Panc1 (cell line): ENCODE measurements around the gene PIN1. TPM values are rescaled to one million over a fixed set of nuclear protein-coding genes. Genes with fewer than 3 reads are reported as not detected.

Experiments used
- ATAC-seq: fragments of 200-7000 bp; cut with Tn5 transposase; 2 replicates; pipeline ENCODE4 v1.9.1; 2020; ENCODE audit warnings: mild to moderate bottlenecking, moderate library complexity
- BruUV-seq: library from RNA; stranded (reverse); fragments of 400-500 nt; replicated peaks from 2 replicates; lab custom pipeline; 2021; lab: Mats Ljungman, UMichigan
- CTCF ChIA-PET: fragments of 300-600 bp; sonication (Branson Sonifier 250); formaldehyde crosslinking; loops from one replicate; lab custom pipeline; 2022; ENCODE audit warnings: antibody characterized with exemption; lab: Charles Lee
- POLR2A ChIA-PET: fragments of 300-600 bp; sonication (Branson Sonifier 250); formaldehyde crosslinking; loops from one replicate; lab custom pipeline; 2022; ENCODE audit warnings: antibody characterized with exemption; lab: Charles Lee
- DNase-seq: peaks from one replicate; pipeline ENCODE4 v3.0.0-alpha.2; 2010; ENCODE audit warnings: low read depth, low spot score
- H3K27ac ChIP-seq: 2 replicates; pipeline ENCODE4 v1.5.1; 2011; ENCODE audit warnings: mild to moderate bottlenecking, low read length, inconsistent platforms
- H3K27me3 ChIP-seq: fragments of 200-500 bp; sonication (Bioruptor generic); 2 replicates; pipeline ENCODE4 v1.6.0; 2014; ENCODE audit warnings: low read length, inconsistent platforms; ENCODE audit not compliant: control insufficient read depth, insufficient read depth
- H3K36me3 ChIP-seq: fragments of 200-500 bp; sonication (Bioruptor generic); 2 replicates; pipeline ENCODE4 v1.5.1; 2014; ENCODE audit warnings: inconsistent platforms, mild to moderate bottlenecking, low read length, moderate library complexity; ENCODE audit not compliant: control insufficient read depth, insufficient read depth
- H3K4me1 ChIP-seq: 2 replicates; pipeline ENCODE4 v1.5.1; 2011; ENCODE audit warnings: inconsistent platforms, mild to moderate bottlenecking, low read length, moderate library complexity; ENCODE audit not compliant: control insufficient read depth, insufficient read depth
- H3K4me3 ChIP-seq, 2 experiments: 2 replicates each; pipeline ENCODE4 v1.5.1; 2011 to 2012; ENCODE audit warnings: low read depth in 2 of 2, low read length in 2 of 2, mild to moderate bottlenecking in 2 of 2, inconsistent platforms in 1 of 2, moderate library complexity in 1 of 2
- H3K9me3 ChIP-seq: fragments of 200-500 bp; sonication (Bioruptor generic); 2 replicates; pipeline ENCODE4 v1.5.1; 2014; ENCODE audit warnings: low read depth, mild to moderate bottlenecking, inconsistent platforms, low read length, moderate library complexity; ENCODE audit not compliant: control insufficient read depth, insufficient read depth
- POLR2AphosphoS5 ChIP-seq: IDR thresholded peaks from 2 replicates; pipeline ENCODE4 v1.6.1; 2012; ENCODE audit warnings: mild to moderate bottlenecking, low read depth, low read length, moderate library complexity
- SIN3A ChIP-seq: IDR thresholded peaks from 2 replicates; pipeline ENCODE4 v1.6.1; 2012; ENCODE audit warnings: low read depth, mild to moderate bottlenecking, low read length, moderate library complexity, borderline replicate concordance; ENCODE audit not compliant: insufficient read depth
- TCF7L2 ChIP-seq: IDR thresholded peaks from 2 replicates; pipeline ENCODE4 v1.6.1; 2011; ENCODE audit warnings: mild to moderate bottlenecking, low read depth, low read length, inconsistent platforms
- in situ Hi-C: cut with HindIII; loops from 2 replicates; pipeline ENCODE4 v1.10.0; 2016; ENCODE audit warnings: low sequenced_read_pairs, low pct_unique_long_range_greater_than_20kb
- intact Hi-C: fragments of 100-400 bp; cut with micrococcal nuclease; formaldehyde crosslinking; loops from one replicate; pipeline ENCODE4 v1.10.0; 2022; ENCODE audit not compliant: unreplicated experiment
- total RNA-seq: library from RNA; stranded (reverse); gene quantifications from one replicate; pipeline ENCODE4 v1.2.1, GENCODE V29; 2021; ENCODE audit not compliant: unreplicated experiment
- TF ChIP-seq, protein P1 (sequence below), 2 experiments: IDR thresholded peaks; 2 replicates each; pipeline ENCODE4 v1.6.1; 2011 to 2012; ENCODE audit warnings: low read depth in 2 of 2, control low read depth in 1 of 2, low read length in 1 of 2, mild to moderate bottlenecking in 1 of 2, moderate library complexity in 1 of 2; ENCODE audit not compliant: insufficient read depth in 1 of 2
- TF ChIP-seq, protein P2 (sequence below): fragments of 450-650 bp; IDR thresholded peaks from 2 replicates; pipeline ENCODE4 v1.5.1; 2017; ENCODE audit warnings: mild to moderate bottlenecking

The PIN1 gene
- total RNA-seq, 1 experiment from 2014 or later, result 102 TPM

DNA sequence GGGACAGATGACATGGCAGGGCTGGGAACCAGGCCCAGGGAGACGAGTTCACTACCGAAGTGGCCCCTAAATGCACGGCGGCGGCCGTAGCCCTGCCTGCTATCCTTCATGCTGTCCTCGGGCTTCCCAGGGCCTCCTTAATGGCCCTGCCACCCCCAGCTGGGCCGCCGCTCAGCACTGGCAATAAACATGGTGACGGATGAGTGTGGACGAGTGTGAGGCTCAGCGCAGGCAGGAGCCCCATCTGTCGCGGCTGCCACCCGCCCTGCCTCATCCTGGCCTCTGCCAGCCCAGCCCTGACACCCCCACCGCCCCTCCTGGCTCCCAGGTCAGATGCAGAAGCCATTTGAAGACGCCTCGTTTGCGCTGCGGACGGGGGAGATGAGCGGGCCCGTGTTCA, 13.6 kb downstream of the PIN1 start:
- no peak for ATAC-seq
- TF ChIP-seq TCF7L2 (no peak), SIN3A (no peak), POLR2AphosphoS5 (no peak)
- TF ChIP-seq, protein P1, sequence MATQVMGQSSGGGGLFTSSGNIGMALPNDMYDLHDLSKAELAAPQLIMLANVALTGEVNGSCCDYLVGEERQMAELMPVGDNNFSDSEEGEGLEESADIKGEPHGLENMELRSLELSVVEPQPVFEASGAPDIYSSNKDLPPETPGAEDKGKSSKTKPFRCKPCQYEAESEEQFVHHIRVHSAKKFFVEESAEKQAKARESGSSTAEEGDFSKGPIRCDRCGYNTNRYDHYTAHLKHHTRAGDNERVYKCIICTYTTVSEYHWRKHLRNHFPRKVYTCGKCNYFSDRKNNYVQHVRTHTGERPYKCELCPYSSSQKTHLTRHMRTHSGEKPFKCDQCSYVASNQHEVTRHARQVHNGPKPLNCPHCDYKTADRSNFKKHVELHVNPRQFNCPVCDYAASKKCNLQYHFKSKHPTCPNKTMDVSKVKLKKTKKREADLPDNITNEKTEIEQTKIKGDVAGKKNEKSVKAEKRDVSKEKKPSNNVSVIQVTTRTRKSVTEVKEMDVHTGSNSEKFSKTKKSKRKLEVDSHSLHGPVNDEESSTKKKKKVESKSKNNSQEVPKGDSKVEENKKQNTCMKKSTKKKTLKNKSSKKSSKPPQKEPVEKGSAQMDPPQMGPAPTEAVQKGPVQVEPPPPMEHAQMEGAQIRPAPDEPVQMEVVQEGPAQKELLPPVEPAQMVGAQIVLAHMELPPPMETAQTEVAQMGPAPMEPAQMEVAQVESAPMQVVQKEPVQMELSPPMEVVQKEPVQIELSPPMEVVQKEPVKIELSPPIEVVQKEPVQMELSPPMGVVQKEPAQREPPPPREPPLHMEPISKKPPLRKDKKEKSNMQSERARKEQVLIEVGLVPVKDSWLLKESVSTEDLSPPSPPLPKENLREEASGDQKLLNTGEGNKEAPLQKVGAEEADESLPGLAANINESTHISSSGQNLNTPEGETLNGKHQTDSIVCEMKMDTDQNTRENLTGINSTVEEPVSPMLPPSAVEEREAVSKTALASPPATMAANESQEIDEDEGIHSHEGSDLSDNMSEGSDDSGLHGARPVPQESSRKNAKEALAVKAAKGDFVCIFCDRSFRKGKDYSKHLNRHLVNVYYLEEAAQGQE (IDR thresholded peaks at IDR 0.05; ENCODE audit: insufficient read depth in 1 of 2, low read depth in 2 of 2, low read length in 1 of 2), result no peak
- TF ChIP-seq, protein P2, sequence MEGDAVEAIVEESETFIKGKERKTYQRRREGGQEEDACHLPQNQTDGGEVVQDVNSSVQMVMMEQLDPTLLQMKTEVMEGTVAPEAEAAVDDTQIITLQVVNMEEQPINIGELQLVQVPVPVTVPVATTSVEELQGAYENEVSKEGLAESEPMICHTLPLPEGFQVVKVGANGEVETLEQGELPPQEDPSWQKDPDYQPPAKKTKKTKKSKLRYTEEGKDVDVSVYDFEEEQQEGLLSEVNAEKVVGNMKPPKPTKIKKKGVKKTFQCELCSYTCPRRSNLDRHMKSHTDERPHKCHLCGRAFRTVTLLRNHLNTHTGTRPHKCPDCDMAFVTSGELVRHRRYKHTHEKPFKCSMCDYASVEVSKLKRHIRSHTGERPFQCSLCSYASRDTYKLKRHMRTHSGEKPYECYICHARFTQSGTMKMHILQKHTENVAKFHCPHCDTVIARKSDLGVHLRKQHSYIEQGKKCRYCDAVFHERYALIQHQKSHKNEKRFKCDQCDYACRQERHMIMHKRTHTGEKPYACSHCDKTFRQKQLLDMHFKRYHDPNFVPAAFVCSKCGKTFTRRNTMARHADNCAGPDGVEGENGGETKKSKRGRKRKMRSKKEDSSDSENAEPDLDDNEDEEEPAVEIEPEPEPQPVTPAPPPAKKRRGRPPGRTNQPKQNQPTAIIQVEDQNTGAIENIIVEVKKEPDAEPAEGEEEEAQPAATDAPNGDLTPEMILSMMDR, result no peak
- POLR2A ChIA-PET, result no interaction called here
- Histone ChIP-seq H3K9me3 (no peaks in the 10 kb centered on the region), H3K27ac (no peak overlapping the region), H3K36me3 (no peaks in the 10 kb centered on the region), H3K27me3 (no peaks in the 10 kb centered on the region), H3K4me3 (no peak overlapping the region), H3K4me1 (no peaks in the 10 kb centered on the region)
- BruUV-seq, result no TSS peak
- no peak for DNase-seq
- in situ Hi-C loops, result no loop called here
- CTCF ChIA-PET, result no interaction called here
- intact Hi-C loops, result no loop called here

DNA sequence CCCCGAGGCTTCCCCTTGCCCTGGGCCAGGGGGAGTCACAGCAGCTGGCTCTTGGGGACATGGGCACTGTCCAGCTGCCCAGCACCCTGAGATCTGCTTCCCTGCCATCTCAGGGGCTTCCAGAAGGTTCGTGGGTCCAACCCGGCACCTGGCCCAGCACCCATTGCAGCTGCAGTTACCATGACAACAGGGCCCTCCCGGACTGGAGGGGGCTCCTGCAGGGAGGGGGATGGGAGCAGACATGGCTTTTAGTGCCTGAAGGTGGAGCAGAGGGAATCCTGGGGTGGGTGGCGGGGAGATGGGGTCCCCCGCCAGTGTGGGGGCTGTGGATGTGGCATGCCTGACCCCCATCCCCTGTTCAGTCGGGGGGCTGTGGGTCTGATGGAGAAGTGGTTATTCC, 14.7 kb downstream of the PIN1 start:
- DNase-seq, result no peak
- no peak for ATAC-seq
- POLR2A ChIA-PET, result no interaction called here
- intact Hi-C loops, result no loop called here
- Histone ChIP-seq H3K9me3 (no peaks in the 10 kb centered on the region), H3K4me3 (no peak overlapping the region), H3K36me3 (no peaks in the 10 kb centered on the region), H3K27me3 (no peaks in the 10 kb centered on the region), H3K27ac (no peak overlapping the region), H3K4me1 (no peaks in the 10 kb centered on the region)
- no TSS peak for BruUV-seq
- CTCF ChIA-PET, result no interaction called here
- in situ Hi-C loops, result no loop called here
- TF ChIP-seq, protein P1 (IDR thresholded peaks at IDR 0.05; ENCODE audit: insufficient read depth in 1 of 2, low read depth in 2 of 2, low read length in 1 of 2), result no peak
- TF ChIP-seq POLR2AphosphoS5 (no peak), SIN3A (no peak), TCF7L2 (no peak)
- TF ChIP-seq, protein P2, result no peak
